ENCODE results near the gene KRTAP10-4. TPM values are rescaled to one million over a fixed set of nuclear protein-coding genes. Genes with fewer than 3 reads are reported as not detected.
A peak's percentile ranks its signal among the peaks of the same experiment; 100 is the strongest.
"Not testable (repeated sequence)": the region's sequence is repeated elsewhere in the genome, so short reads cannot be mapped to it uniquely, and the experiment has no call there.

Gene KRTAP10-4
- total RNA-seq, 2 experiments from 2014 or later, result not detected

DNA sequence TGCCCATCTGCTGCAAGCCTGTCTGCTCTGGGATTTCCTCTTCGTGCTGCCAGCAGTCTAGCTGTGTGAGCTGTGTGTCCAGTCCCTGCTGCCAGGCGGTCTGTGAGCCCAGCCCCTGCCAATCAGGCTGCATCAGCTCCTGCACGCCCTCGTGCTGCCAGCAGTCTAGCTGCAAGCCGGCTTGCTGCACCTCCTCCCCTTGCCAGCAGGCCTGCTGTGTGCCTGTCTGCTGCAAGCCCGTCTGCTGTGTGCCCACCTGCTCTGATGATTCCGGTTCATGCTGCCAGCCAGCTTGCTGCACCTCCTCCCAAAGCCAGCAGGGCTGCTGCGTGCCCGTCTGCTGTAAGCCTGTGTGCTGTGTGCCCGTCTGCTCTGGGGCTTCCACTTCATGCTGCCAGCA, 27.6 kb downstream of the KRTAP10-4 start:
- DNase-seq; H3K36me3 Mint-ChIP-seq (ENCODE audit: low read depth); H3K27ac Mint-ChIP-seq; CTCF ChIA-PET; H3K27me3 Mint-ChIP-seq (ENCODE audit: low read depth); H3K4me1 Mint-ChIP-seq (ENCODE audit: low read depth); H3K4me3 Mint-ChIP-seq; ATAC-seq; H3K9me3 Mint-ChIP-seq (ENCODE audit: insufficient read depth): not testable (repeated sequence)
- POLR2A ChIA-PET, result interaction anchor here (0.8 kb wide), 1 partner anchor 25 kb away, joined by 3 read pairs; no protein-coding TSS in a partner anchor

GRCh38 chr21:44601596-44602462, 28.3 kb downstream of the KRTAP10-4 start:
- Mint-ChIP-seq H3K4me3 (no peak overlapping the region), H3K36me3 (ENCODE audit: low read depth) (no peaks in the 10 kb centered on the region), H3K27me3 (ENCODE audit: low read depth) (peaks cover 9% of the 10 kb centered on the region), H3K4me1 (ENCODE audit: low read depth) (no peaks in the 10 kb centered on the region), H3K9me3 (ENCODE audit: insufficient read depth) (no peaks in the 10 kb centered on the region), H3K27ac (peak overlapping the region; percentile 56)
- DNase-seq (no peak), ATAC-seq (no peak)
- CTCF ChIA-PET, result no interaction called here
- POLR2A ChIA-PET, result interaction anchor here (0.8 kb wide), 1 partner anchor 24 kb away, joined by 3 read pairs; no protein-coding TSS in a partner anchor

GRCh38 chr21:44602463-44602850, 28.9 kb downstream of the KRTAP10-4 start:
- POLR2A ChIA-PET, result no interaction called here
- no peak for ATAC-seq
- CTCF ChIA-PET, result no interaction called here
- Mint-ChIP-seq H3K4me1 (ENCODE audit: low read depth) (no peaks in the 10 kb centered on the region), H3K36me3 (ENCODE audit: low read depth) (no peaks in the 10 kb centered on the region), H3K27ac (no peak overlapping the region), H3K27me3 (ENCODE audit: low read depth) (peaks cover 9% of the 10 kb centered on the region), H3K4me3 (no peak overlapping the region), H3K9me3 (ENCODE audit: insufficient read depth) (no peaks in the 10 kb centered on the region)
- no peak for DNase-seq

- Mint-ChIP-seq H3K4me1 (ENCODE audit: low read depth) (no peaks in the 10 kb centered on the region), H3K36me3 (ENCODE audit: low read depth) (no peaks in the 10 kb centered on the region), H3K27me3 (ENCODE audit: low read depth) (peaks cover 11% of the 10 kb centered on the region), H3K4me3 (no peak overlapping the region), H3K27ac (no peak overlapping the region), H3K9me3 (ENCODE audit: insufficient read depth) (no peaks in the 10 kb centered on the region)
- POLR2A ChIA-PET, result no interaction called here
- CTCF ChIA-PET, result no interaction called here
- DNase-seq (no peak), ATAC-seq (no peak)
Measured at GRCh38 chr21:44603109-44603875, 29.8 kb downstream of the KRTAP10-4 start.

- Mint-ChIP-seq H3K36me3 (ENCODE audit: low read depth) (no peaks in the 10 kb centered on the region), H3K27ac (no peak overlapping the region), H3K4me3 (no peak overlapping the region), H3K9me3 (ENCODE audit: insufficient read depth) (no peaks in the 10 kb centered on the region), H3K4me1 (ENCODE audit: low read depth) (no peaks in the 10 kb centered on the region), H3K27me3 (ENCODE audit: low read depth) (peaks cover 11% of the 10 kb centered on the region)
- no peak for DNase-seq
- POLR2A ChIA-PET, result no interaction called here
- CTCF ChIA-PET, result no interaction called here
- ATAC-seq, result no peak
Measured at GRCh38 chr21:44603911-44604310, 30.4 kb downstream of the KRTAP10-4 start.

- Mint-ChIP-seq H3K4me3 (no peak overlapping the region), H3K9me3 (ENCODE audit: insufficient read depth) (peaks cover 22% of the 10 kb centered on the region), H3K27me3 (ENCODE audit: low read depth) (peaks cover 11% of the 10 kb centered on the region), H3K4me1 (ENCODE audit: low read depth) (no peaks in the 10 kb centered on the region), H3K36me3 (ENCODE audit: low read depth) (peaks cover 3% of the 10 kb centered on the region), H3K27ac (no peak overlapping the region)
- POLR2A ChIA-PET, result no interaction called here
- ATAC-seq (no peak), DNase-seq (no peak)
- CTCF ChIA-PET, result no interaction called here
Measured at GRCh38 chr21:44606495-44606894, 33.0 kb downstream of the KRTAP10-4 start.

GRCh38 chr21:44609193-44609592, 35.7 kb downstream of the KRTAP10-4 start:
- peaks cover 11% of the 10 kb centered on the region for H3K27me3 Mint-ChIP-seq (ENCODE audit: low read depth)
- peaks cover 22% of the 10 kb centered on the region for H3K9me3 Mint-ChIP-seq (ENCODE audit: insufficient read depth)

DNA sequence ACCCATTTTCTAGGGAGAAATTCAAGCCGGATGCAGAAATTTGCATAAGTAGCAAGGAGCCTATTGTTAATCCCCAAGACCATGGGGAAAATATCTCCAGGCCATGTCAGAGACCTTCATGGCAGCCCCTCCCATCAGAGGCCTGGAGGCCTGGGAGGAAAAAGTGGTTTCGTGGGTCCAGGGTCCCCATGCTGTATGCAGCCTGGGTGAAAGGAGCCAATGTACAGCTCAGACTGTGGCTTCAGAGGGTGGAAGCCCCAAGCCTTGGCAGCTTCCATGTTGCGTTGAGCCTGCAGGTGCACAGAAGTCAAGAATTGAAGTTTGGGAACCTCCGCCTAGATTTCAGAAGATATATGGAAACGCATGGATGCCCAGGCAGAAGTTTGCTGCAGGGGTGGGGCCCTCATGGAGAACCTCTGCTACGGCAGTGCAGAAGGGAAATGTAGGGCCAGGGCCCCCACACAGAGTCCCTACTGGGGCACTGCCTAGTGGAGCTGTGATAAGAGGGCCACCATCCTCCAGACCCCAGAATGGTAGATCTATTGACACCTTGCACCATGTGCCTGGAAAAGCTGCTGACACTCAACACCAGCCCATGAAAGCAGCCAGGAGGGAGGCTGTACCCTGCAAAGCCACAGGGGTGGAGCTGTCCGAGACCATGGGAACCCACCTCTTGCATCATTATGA, 36.8 kb downstream of the KRTAP10-4 start:
- H3K27me3 Mint-ChIP-seq (ENCODE audit: low read depth); H3K36me3 Mint-ChIP-seq (ENCODE audit: low read depth); POLR2A ChIA-PET; ATAC-seq; H3K4me3 Mint-ChIP-seq; H3K27ac Mint-ChIP-seq; H3K4me1 Mint-ChIP-seq (ENCODE audit: low read depth); DNase-seq: not testable (repeated sequence)
- CTCF ChIA-PET, result interaction anchor here (0.9 to 1.1 kb wide), 2 partner anchors 155 to 350 kb away, joined by 3 to 4 read pairs; no protein-coding TSS in a partner anchor
- peaks cover 22% of the 10 kb centered on the region for H3K9me3 Mint-ChIP-seq (ENCODE audit: insufficient read depth)

More at GRCh38 chr21:44609193-44609592, 35.7 kb downstream of the KRTAP10-4 start:
- CTCF ChIA-PET, result interaction anchor here (0.9 kb wide), 1 partner anchor 156 kb away, joined by 3 read pairs; no protein-coding TSS in a partner anchor
- Mint-ChIP-seq H3K4me1 (ENCODE audit: low read depth) (no peaks in the 10 kb centered on the region), H3K4me3 (no peak overlapping the region), H3K36me3 (ENCODE audit: low read depth) (peaks cover 3% of the 10 kb centered on the region), H3K27ac (no peak overlapping the region)
- POLR2A ChIA-PET, result no interaction called here
- DNase-seq (no peak), ATAC-seq (no peak)

- ChIA-PET CTCF (no interaction called here), POLR2A (no interaction called here)
- Mint-ChIP-seq H3K27me3 (ENCODE audit: low read depth) (peaks cover 4% of the 10 kb centered on the region), H3K27ac (no peak overlapping the region), H3K4me1 (ENCODE audit: low read depth) (peaks cover 6% of the 10 kb centered on the region), H3K36me3 (ENCODE audit: low read depth) (peaks cover 3% of the 10 kb centered on the region), H3K9me3 (ENCODE audit: insufficient read depth) (peaks cover 22% of the 10 kb centered on the region), H3K4me3 (no peak overlapping the region)
- DNase-seq (no peak), ATAC-seq (no peak)
Measured at GRCh38 chr21:44611551-44611950, 38.0 kb downstream of the KRTAP10-4 start.

DNA sequence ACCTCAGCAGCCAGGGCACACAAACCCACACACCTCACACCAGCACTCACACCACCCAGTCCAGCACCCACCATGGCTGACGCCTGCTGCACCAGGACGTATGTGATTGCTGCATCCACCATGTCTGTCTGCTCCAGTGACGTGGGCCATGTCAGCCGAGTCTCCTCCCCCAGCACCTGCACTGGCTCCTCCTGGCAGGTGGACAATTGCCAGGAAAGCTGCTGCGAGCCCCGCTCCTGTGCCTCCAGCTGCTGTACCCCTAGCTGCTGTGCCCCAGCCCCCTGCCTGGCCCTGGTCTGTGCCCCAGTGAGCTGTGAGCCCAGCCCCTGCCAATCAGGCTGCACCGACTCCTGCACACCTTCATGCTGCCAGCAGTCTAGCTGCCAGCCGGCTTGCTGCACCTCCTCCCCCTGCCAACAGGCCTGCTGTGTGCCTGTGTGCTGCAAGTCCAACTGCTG, 38.5 kb downstream of the KRTAP10-4 start, which contains the start of gene KRTAP10-8:
KRTAP10-8 (plus strand) TSS at position 51 of the 458 bp plus-strand sequence; CDS start at position 73, 22 bp downstream.
- peaks cover 9% of the 10 kb centered on the region for H3K4me1 Mint-ChIP-seq (ENCODE audit: low read depth)
- ATAC-seq (no peak), DNase-seq (no peak)
- H3K27ac Mint-ChIP-seq, result no peak within 1 kb of the TSS
- peaks cover 22% of the 10 kb centered on the region for H3K9me3 Mint-ChIP-seq (ENCODE audit: insufficient read depth)
- ChIA-PET POLR2A (no interaction called here), CTCF (no interaction called here)
- peaks cover 3% of the 10 kb centered on the region for H3K36me3 Mint-ChIP-seq (ENCODE audit: low read depth)
- no peak within 1 kb of the TSS for H3K4me3 Mint-ChIP-seq
- peaks cover 2% of the 10 kb centered on the region for H3K27me3 Mint-ChIP-seq (ENCODE audit: low read depth)

GRCh38 chr21:44612669-44613229, 39.2 kb downstream of the KRTAP10-4 start:
- Mint-ChIP-seq H3K9me3 (ENCODE audit: insufficient read depth) (peaks cover 22% of the 10 kb centered on the region), H3K36me3 (ENCODE audit: low read depth) (peaks cover 3% of the 10 kb centered on the region), H3K27ac (no peak overlapping the region), H3K4me1 (ENCODE audit: low read depth) (peaks cover 12% of the 10 kb centered on the region), H3K27me3 (ENCODE audit: low read depth) (peaks cover 1% of the 10 kb centered on the region), H3K4me3 (no peak overlapping the region)
- ChIA-PET POLR2A (no interaction called here), CTCF (no interaction called here)
- no peak for ATAC-seq
- DNase-seq, result no peak
